Anterior cingulate cortex (tissue), 58 donors: ENCODE measurements around the gene NDUFAF5.

Source experiments
- DNase-seq, 58 donors: peaks; one replicate each; lab custom pipeline; 2025; lab: John Stamatoyannopoulos, UW

Gene NDUFAF5

DNA sequence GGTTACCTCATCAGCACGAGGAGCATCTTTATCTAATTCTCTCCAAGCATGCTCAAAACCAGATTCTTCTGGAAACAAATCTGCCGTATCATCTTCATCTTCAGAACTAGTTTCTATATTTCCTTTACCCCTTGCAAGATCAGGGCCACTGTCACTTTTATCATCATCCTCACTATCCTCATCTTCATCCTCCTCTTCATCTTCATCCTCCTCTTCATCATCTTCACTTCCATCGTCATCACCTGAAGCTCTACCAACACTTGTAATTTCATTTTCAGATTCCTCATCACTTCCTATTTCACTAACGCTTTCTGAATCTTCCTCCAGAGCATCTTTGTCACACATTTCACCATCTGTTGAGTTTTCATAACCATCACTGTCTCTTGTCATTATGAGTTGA is 9.0 kb upstream of the NDUFAF5 start:
- DNase-seq, result no peak

DNA sequence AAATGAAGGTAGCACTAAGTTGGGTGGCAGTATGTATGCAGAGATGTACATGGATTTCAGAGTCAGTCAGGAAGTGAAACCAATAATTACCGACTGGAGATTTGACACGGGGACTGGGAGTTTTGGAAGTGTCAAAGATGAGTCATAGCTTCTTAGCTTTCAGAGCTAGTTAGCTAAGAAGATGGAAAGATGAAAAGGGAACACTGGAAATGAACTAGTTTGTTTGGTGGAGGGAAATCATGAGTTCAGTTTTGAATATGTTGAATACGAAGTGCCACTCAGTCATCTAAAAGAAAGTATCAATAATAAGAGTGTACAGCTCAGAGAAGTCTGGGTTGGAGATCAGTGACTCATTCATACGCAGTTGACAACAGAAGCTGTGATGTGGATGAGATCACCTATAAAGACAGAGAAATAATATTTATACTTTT is 7.6 kb upstream of the NDUFAF5 start:
- no peak for DNase-seq

DNA sequence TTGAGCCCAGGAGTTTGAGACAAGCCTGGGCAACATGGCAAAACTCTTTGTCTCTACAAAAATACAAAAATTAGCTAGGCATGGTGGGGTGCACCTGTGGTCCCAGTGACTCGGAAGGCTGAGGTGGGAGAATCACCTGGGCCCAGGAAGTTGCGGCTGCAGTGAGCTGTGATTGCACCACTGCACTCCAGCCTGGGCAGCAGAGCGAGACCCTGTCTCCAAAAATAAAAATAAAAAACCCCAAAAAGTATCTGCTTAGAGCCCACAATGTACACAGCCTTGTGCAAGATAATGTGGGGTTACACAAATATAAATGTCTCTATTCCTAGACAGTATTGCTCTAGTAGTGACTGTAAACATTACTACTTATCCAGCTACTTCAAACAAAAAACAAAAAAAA is 6.0 kb upstream of the NDUFAF5 start:
- no peak for DNase-seq

DNA sequence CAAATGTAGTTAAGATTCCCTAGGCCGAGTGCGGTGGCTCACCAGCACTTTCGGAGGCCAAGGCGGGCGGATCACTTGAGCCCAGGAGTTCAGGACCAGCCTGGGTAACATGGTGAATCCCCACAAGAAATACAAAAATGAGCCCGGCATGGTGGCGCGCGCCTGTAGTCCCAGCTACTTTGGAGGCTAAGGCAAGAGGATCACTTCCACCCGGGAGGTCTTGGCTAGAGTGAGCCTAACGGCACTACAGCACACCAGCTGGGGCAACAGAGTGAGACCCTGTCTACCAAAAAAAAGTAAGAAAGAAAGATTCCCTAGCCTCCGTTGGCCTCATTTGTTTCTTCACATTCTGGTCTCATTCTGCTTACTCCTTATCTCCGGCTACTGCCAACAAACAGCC is 1.3 kb upstream of the NDUFAF5 start:
- DNase-seq, result no peak

DNA sequence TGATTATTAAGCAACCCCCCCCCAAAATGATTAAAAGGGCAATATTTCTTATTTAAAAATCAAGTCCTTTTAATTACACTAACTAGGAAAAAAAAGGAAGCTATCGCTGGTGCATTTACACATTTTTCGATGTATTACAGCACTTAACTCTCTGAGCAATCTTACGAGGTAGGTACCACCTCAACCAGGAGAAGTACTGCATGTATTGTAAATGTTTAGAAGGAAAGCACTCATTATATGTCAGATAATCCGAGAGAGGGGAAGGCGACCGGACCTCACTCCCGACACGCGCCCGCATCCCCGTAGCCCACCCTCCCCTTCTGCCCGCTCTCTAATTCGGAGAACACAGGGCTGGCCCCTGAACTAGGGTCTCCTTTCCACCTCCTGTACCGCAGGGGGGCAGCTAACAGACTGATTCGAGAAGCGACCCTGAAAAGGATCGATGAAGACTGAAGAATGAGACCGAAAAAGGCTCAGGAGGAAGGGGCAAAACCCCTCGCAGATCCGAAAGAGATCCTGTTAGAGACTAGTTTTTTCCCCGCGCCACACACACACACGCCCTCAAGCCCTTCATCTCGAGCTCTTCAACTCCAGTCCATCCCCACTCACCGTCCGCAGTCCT is 446 bp upstream of the NDUFAF5 start:
- DNase-seq, result peak in 2 of 58 donors; percentile 20 to 49

DNA sequence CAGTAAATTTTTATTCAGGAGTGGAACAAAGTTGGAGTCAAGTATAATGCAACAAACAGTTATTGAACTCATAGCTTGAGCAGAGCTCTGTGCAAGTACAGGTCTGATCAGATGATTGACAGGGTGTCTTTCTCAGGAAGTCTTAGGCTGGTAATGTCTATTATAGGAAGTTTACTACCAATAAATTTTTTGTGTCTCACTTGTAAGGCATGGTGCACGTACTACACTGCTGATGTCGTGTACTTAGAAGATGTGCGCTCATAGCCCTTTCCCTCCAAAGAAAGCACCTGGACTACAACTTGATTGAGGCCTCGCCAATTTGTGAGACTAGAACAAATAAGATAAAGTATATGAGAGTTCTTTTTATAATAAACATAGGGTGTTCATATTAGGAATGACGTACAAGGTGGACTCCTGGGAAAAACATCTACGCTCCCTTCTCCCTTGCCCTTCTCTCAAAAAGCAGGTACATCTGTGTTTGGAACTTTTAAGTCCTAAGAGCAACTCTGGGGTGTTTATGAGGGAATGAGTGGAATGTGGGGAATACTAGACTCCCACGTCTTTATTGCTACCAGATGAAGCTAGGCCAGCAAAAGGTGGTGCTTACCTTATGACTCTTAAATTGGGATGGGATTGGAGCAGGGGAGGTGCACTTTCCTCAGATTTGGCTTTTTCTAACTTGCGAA is 1.5 kb downstream of the NDUFAF5 start:
- no peak for DNase-seq

DNA sequence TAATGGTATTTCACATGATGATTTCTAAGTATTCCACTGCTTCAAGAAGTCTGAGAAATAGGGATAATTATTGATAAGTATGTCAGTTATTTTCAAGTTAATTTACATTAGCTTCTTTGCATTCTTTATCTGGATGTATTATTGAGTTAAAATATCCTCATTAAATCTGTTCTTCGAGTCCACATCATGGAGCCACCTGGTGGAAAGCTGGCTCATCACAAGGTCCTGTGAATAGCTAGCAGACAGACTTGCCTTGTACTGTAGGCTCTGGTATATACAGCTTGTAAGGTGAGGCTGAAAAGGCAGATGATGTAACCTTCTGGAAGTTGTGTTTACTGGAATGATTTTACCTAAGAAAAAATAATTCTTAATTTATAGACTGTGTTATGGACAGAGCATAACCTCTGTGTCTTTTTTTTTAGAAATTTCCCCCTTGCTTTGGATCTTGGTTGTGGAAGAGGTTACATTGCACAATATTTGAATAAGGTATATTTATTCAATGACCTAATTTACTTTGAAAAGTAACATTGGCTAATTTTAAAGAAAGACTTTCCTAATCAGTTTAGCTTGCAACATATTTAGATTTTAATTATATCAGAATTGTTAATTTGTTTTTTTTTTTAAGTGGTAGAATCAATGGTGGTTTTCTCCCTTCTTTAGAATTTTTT is 3.5 kb downstream of the NDUFAF5 start:
- DNase-seq, result peak in 18 of 58 donors; percentile 4 to 61 (median 14)

DNA sequence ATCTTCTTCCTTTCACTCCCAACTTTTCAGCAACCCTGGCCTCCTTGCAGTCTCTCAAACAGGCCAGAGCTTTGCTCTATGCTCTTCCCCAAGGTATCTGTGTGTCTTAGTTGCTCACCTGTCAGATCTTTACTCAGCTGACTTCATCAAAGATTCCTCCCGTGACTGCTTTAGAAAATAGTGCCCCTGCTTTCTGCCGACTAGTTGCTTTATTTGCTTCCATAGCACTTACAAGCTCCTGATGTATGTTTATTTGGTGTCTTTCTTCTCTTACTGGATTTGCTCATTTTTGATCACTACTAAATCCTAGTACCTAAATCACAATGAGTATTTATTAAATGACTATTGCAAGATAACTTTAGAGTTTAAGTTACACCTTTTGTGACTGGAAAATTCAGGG is 5.9 kb downstream of the NDUFAF5 start:
- DNase-seq, result no peak

DNA sequence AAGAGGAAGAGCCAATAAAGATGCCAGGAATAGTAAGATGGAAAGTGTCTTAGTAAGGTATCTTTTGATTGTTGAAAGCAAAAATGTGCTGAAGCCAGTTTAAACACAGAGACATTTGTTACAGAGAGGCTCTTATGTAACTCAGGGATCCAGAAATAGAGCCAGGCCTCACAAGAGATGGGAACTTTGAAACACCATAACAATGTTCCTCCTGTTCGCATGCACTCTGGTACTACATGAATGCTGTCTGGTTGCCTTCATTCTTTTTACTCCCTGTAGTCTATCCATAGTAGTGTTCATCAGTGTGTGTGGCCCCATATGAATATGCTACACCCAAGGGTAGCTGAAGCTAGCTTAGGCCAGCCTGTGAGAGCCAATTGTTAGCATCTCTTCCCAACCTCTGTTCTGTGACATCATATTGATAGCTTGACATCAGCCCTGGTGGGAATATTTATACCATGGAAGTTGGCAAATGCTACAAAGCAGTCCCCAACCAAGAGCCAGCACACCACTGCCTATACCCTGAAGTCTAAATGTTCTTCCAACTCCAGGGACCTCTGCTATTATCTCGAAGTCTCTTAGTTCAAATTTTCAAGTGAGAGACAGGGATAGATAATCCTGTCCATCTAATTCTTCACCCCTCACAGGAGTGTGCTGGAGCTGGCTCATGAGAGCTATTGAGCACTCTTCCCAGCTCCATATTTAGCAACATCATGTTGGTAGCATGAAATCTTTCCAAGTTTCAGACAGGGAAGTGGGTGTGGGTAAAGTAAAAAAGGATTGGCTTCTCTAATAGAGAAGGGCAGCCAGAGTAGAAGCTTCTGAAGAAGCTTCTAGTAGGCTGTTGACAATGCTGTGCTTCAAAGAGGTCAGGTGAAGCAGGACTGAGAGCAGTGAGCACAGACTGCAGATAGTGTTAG is 7.0 kb downstream of the NDUFAF5 start:
- peak in 7 of 58 donors; percentile 4 to 53 (median 11) for DNase-seq

DNA sequence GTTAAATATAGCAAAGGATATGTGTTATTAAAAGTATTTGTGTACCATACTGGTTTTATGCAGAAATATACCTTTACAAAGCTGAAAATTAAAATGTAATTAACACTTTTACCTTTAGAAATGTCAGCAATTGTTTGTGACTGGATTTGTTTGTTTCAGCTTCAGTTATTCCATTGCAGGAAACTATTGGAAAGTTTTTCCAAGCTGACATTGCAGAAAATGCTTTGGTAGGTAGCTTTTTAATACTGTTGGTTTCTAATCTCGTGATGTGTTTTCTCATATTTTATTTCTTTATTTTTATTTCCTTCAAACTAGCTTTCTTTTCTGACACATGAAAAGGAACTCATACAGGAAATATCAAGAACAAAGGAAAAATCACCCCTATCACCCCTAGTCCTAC is 8.2 kb downstream of the NDUFAF5 start:
- no peak for DNase-seq

DNA sequence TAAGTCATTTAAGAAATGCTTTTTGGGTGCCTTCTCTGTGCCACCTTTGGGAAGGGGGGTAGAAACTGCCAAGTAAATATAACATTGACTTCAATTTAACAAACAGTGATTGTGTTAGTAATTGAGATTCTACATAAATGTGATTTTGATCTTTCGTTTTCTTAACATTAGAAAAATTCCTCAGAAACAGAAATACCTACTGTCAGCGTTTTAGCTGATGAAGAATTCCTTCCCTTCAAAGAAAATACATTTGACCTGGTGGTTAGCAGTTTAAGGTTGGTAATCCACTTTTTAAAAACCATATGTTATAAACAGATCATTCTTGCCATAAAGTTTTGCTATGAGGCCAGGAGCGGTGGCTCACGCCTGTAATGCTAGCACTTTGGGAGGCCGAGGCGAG is 9.8 kb downstream of the NDUFAF5 start:
- DNase-seq, result no peak

DNA sequence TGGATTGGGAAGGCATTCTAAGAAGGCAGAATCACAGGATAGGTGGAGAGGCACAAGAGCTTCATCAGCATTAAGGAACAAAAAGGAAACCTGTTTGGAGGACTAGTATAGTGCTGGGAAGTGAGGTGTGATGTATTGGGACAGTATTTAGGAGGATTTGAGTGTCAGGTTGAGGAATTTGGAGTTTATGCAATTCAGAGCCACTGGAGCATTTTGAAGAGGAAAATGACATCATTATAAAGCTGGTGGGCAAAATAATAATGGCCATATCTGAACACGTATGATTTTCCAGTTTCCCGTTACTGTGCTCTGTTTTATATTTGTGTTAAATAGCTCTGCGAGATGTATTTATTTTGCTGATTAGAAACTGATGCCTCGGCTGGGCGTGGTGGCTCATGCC is 14.2 kb downstream of the NDUFAF5 start:
- DNase-seq, result no peak

DNA sequence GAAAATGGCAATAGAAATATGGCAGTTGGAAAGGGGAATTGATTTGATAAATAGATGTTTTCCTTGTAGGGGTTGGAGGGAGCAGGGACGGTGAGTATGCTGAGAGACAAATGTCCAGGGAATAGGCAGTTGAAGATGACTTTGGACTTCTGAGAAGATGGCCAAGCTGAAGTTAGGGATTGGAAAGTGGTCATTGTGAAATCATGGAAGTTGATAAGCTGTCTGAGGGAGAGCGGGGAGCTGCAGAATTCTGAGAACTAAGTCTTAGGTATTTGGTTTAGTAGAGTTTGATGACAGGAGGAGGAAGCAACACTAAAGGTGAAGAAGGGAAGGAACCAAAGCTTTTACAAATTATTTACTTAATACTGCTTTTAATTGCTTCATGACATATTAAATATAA is 15.1 kb downstream of the NDUFAF5 start:
- DNase-seq, result no peak

DNA sequence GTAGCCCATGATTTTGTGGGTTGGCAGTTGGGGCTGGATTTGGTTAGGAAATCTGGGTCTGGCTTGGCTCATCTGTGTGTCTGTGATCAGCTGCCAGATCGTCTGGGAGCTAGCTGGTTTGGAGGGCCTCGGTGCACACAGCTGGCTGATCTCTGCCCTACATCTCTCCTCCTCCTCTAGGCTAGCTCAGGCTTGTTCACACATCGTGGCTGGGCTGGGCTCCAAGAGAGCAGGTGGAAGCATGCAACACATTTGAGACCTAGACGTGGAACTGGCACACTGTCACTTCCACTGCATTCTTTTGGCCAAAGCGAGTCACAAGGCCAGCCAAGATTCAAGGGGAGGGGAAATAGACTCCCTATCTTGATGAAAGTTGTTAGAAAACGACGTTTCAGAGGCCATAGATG is 15.9 kb downstream of the NDUFAF5 start:
- peak in 49 of 58 donors; percentile 4 to 79 (median 34) for DNase-seq

DNA sequence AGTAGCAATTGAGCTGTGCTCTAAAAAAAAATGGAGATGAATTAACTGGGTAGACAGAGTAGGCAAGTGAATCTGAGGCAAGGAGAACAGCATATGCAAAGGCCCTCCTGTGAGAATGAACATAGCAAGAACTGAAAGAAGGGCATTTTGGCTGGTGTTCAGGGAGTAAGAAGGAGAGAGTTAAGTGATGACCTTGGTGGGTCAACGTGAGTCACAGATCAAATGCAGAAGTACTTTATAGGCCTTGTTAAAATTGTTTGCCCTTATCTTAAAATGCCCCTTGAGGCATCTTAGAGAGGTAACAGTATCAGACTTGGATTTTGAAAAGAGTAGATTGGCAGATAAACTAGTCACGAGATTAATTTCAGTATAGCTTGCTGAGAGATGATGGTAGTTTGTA is 24.5 kb downstream of the NDUFAF5 start:
- DNase-seq, result no peak

DNA sequence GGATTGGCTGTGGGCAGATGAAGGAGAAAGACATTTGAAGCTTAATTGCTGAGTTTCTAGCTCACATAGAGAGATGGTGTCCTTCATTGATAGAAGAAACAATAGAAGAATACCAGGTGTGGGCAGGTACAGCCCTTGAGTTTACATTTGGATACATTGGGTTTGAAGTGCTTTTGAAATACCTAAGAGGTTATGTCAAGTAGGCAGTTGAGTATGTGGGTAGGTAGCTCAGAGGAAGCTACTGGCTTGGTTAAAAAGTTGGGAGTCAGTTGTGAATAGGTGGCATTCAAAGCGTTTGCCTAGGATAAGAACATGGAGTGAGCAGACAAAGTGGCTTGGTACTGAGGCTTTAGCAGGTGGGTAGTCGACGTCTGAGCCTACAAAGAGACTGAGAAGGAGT is 25.0 kb downstream of the NDUFAF5 start:
- no peak for DNase-seq

DNA sequence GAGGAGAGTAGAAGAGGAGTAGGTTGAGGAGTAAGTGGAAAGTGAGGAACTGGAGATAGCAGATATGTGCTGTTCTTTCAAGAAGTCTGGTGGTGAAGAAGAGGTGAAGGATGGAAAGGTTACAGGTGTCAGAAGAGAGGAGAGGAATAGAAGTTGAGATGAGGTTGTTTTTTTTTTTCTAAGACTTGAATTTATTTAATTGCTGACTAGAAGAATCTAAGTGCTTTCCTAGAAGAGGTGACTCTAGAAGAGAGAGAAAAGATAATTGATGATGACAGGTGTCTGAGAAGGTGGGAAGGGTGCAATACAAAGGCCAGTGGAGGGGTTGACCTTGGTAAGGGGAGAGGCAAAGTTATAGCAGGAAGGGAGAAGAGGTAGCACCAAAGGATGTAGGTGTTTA is 25.6 kb downstream of the NDUFAF5 start:
- no peak for DNase-seq

DNA sequence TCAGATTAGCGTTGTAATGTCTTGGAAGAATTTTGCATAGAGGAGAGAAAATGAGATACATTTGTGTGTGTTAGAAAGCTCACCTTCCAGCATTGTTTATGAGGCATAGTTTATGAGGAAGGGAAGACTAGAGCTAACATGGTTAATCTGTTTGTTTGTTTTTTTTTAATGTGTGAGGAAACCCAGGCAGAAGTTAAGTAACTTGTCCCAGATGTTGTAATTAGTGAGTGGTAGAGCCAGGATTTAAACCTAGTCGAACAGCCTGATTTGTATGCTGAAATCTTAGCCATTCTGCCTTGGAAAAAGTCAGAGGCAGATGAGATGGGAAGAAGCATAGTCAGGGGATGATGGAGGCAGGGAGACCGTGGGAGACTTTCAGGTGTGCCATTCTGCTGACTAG is 29.1 kb downstream of the NDUFAF5 start:
- DNase-seq, result no peak

DNA sequence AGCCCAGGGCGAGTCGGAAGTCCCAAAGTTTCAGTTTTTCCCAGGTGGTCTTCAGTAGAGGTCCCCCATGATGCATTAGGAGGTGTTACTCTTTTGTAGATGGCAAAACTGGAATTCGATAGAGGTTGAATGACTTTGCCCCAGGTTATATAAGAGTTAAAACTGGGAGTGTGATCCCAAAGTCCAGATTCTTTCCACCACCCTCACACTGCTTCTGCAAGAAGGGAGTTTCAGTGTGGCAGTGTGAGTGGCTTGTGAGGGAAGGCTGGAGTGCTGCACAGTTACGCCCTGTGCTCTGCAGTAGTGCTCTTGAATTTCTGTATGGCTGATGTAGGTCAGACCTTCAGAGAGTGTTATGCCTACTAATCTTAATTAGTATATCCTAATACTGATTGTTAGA is 29.8 kb downstream of the NDUFAF5 start:
- DNase-seq, result no peak

DNA sequence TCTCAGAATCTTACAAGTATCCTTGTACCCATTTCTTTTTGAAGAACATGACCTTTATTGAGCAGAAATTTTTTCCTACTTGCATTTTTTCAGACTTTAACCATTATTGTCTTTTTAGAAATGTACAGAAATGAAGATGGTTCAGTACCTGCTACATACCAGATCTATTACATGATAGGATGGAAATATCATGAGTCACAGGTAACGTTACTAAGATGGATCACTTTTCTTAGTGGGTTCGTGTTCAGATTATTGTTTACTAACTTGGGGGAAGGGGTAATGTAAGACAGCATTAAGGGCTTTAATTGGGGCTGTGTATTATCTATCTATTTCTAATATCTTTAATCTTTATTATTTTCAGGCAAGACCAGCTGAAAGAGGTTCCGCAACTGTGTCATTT is 31.9 kb downstream of the NDUFAF5 start:
- DNase-seq, result no peak

DNA sequence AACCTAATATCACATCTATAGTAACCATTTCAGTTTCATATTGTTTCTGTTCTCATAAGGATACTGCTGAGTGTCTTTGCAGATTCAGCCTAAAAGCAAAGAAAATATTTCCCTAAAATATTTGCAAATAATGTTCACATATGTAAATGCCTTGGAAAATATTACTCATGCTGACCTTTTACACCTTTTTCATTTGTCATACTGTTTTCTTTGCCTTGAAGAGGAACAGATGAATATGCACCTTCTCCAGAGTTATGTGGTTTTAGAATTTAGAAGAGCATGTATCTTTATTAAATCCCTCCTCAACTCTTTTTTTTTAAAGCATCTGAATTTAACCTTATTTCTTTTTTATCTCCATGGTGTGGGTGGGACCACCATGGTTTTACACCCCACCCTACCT is 32.5 kb downstream of the NDUFAF5 start:
- no peak for DNase-seq
